ENCODE results near the gene HLTF.
"Not testable (repeated sequence)": the region's sequence is repeated elsewhere in the genome, so short reads cannot be mapped to it uniquely, and the experiment has no call there.

Gene HLTF, protein sequence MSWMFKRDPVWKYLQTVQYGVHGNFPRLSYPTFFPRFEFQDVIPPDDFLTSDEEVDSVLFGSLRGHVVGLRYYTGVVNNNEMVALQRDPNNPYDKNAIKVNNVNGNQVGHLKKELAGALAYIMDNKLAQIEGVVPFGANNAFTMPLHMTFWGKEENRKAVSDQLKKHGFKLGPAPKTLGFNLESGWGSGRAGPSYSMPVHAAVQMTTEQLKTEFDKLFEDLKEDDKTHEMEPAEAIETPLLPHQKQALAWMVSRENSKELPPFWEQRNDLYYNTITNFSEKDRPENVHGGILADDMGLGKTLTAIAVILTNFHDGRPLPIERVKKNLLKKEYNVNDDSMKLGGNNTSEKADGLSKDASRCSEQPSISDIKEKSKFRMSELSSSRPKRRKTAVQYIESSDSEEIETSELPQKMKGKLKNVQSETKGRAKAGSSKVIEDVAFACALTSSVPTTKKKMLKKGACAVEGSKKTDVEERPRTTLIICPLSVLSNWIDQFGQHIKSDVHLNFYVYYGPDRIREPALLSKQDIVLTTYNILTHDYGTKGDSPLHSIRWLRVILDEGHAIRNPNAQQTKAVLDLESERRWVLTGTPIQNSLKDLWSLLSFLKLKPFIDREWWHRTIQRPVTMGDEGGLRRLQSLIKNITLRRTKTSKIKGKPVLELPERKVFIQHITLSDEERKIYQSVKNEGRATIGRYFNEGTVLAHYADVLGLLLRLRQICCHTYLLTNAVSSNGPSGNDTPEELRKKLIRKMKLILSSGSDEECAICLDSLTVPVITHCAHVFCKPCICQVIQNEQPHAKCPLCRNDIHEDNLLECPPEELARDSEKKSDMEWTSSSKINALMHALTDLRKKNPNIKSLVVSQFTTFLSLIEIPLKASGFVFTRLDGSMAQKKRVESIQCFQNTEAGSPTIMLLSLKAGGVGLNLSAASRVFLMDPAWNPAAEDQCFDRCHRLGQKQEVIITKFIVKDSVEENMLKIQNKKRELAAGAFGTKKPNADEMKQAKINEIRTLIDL

GRCh38 chr3:149086232-149086988 is at the start of gene HLTF:
Gene HLTF (minus strand): TSS chr3:149086533. CDS start chr3:149086336, 197 bp downstream.
- peak; percentile 75 to 77 for DNase-seq (ENCODE audit: low read depth in 2 of 2)

GRCh38 chr3:149134575-149134974 is 48.2 kb upstream of the HLTF start:
- no peak for DNase-seq (ENCODE audit: low read depth in 2 of 2)

GRCh38 chr3:149131589-149131988 is 45.3 kb upstream of the HLTF start:
- no peak for DNase-seq (ENCODE audit: low read depth in 2 of 2)

- peak; percentile 41 to 58 for DNase-seq (ENCODE audit: low read depth in 2 of 2)
Measured at GRCh38 chr3:149129326-149130205, 43.2 kb upstream of the HLTF start, which contains the start of gene HPS3. Gene HPS3 (plus strand): TSS chr3:149129638. CDS start chr3:149129724, 86 bp downstream.

- DNase-seq (ENCODE audit: low read depth in 2 of 2): no peak
Measured at GRCh38 chr3:149128821-149129220, 42.5 kb upstream of the HLTF start.

- DNase-seq (ENCODE audit: low read depth in 2 of 2): no peak
Measured at GRCh38 chr3:149122721-149123578, 36.6 kb upstream of the HLTF start.

- DNase-seq (ENCODE audit: low read depth in 2 of 2): no peak
Measured at GRCh38 chr3:149120051-149120972, 34.0 kb upstream of the HLTF start.

GRCh38 chr3:149119466-149119865 is 33.1 kb upstream of the HLTF start:
- no peak for DNase-seq (ENCODE audit: low read depth in 2 of 2)

GRCh38 chr3:149118724-149119123 is 32.4 kb upstream of the HLTF start:
- DNase-seq (ENCODE audit: low read depth in 2 of 2): no peak

DNA sequence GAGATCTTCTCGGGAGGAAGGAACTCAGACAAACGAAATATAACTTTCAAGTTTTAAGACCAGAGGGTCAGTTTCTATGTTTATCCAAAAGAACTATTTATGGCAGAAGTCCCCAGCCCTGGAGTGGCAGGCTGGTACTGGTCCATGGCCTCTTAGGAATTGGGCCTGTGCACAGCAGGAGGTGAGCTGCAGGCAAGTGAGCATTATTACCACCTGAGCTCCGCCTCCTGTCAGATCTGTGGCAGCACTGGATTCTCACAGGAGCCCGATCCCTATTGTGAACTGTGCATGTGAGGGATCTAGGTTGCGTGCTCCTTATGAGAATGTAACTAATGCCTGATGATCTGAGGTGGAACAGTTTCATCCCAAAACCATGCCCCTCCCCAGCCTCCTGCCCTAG is 28.8 kb upstream of the HLTF start:
- DNase-seq (ENCODE audit: low read depth in 2 of 2): no peak

GRCh38 chr3:149114458-149114857 is 28.1 kb upstream of the HLTF start:
- no peak for DNase-seq (ENCODE audit: low read depth in 2 of 2)

DNA sequence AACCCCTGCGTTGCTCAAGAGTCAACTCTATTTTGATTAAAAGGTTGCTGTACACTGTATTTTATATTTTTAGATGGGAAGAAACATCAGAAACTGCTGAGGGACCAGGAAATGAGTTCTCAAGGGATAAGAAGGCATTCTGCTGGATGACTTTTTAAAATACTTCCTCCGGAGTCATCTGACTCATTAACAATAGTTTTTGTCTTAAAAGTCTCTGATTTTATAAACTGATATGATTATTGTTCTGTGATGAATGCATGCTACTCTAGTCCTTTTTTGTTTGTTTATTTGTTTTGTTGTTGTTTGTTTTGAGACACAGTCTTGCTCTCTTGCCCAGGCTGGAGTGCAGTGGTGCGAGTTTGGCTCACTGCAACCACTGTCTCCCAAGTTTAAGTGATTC is 18.2 kb upstream of the HLTF start:
- DNase-seq (ENCODE audit: low read depth in 2 of 2): no peak

DNA sequence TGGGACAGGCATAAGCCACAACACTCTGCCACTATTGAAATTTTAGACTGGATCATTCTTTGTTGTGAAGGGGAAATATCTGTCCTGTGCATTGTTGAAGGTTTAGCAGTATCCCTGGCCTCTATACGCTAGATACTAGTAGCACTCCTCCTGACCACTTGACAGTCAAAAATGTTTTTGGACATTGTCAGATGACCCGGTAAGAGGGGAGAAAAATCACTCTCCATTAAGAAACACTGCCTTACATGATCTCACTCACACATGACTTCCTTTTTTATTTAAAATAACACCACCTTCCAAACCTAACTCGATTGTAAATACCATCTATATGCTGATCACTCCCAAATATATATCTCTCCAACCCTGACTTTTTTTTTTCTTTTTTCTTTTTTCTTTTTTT is 15.3 kb upstream of the HLTF start:
- DNase-seq (ENCODE audit: low read depth in 2 of 2): no peak

DNA sequence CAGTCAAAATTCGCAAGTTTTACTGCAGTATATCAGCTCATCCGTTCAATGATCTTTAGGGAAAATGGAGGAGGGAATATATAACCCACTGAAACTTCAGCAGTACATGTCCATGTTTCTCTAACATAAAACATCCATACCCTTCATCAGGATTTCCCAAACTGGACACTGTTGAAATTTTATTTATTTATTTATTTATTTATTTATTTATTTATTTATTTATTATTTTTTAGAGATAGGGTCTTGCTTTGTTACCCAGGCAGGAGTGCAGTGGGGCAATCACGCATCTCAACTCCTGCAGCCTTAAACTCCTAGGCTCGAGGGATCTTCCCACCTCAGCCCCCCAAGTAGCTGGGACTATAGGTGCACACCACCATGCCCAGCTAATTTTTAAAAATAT is 14.8 kb upstream of the HLTF start:
- no peak for DNase-seq (ENCODE audit: low read depth in 2 of 2)

GRCh38 chr3:149097987-149098386 is 11.7 kb upstream of the HLTF start:
- DNase-seq (ENCODE audit: low read depth in 2 of 2): not testable (repeated sequence)

GRCh38 chr3:149095487-149095886 is 9.2 kb upstream of the HLTF start:
- no peak for DNase-seq (ENCODE audit: low read depth in 2 of 2)

- DNase-seq (ENCODE audit: low read depth in 2 of 2): no peak
Measured at GRCh38 chr3:149091983-149092382, 5.7 kb upstream of the HLTF start.

DNA sequence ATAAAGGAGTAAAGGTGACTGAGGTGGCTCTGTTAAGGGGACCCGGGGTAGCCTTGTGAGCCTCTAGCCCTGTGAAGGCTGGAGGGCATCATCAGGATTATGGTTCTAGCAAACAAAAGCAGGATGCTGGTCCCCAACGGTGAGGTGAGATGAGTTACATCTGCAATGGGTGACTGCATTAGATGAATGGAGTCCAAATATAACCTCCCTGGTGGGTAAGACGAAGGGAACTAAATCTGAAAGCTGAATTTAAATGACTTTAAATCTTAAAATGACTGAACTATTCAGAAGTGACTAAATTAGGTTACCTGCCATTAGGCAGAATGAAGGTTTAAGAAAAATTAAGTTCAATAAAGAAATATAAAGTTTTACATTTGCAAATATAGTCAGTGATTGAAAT is 4.6 kb upstream of the HLTF start:
- no peak for DNase-seq (ENCODE audit: low read depth in 2 of 2)

DNA sequence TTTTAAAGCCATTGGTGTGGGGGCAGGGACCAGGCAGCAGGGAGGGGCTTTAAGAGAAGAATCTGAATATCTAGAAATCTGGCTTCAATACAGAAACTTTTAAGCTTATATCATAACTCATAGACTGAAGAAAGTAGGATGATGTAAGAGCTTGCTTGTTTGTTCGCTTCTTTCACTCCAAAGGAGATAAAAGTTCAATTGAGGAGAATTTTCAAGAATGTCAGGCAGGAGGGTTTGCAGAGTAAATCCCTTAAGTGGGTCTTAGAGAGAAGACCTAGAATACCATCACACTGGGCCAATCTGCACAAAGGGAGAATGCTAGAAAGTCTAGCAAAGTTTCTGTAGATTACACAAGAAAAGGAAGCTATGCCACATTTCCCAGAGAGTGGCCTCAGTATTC is 4.1 kb upstream of the HLTF start:
- DNase-seq (ENCODE audit: low read depth in 2 of 2): no peak
